HepG2 (cell line): ENCODE results near the gene GTSF1L. TPM values are rescaled to one million over a fixed set of nuclear protein-coding genes. Genes with fewer than 3 reads are reported as not detected.

Experiments
- ARID2 ChIP-seq: sonication (generic); formaldehyde crosslinking; IDR thresholded peaks from 2 replicates; pipeline ENCODE4 v1.8.1; 2022; ENCODE audit warnings: mild to moderate bottlenecking, missing genetic modification reagents, borderline replicate concordance
- ARNT ChIP-seq: fragments of 450-650 bp; IDR thresholded peaks from 2 replicates; pipeline ENCODE4 v1.6.1; 2017
- FOXA1 ChIP-seq, 2 experiments: fragments of 450-650 bp in 1 of 2; sonication (generic) in 1 of 2; formaldehyde crosslinking in 1 of 2; IDR thresholded peaks; 2 replicates each; pipeline versions ENCODE4 v1.4.0 to v1.6.1; 2016 to 2020; ENCODE audit warnings: missing genetic modification reagents in 1 of 2
- FOXA3 ChIP-seq: IDR thresholded peaks from 2 replicates; pipeline ENCODE4 v1.6.1; 2016; ENCODE audit warnings: missing genetic modification reagents, missing compliant biosample characterization
- HNRNPLL ChIP-seq: fragments of 200-400 bp; formaldehyde crosslinking; IDR thresholded peaks from 2 replicates; pipeline ENCODE4 v1.6.1; 2017; ENCODE audit warnings: mild to moderate bottlenecking, low read depth, low read length; ENCODE audit not compliant: poor library complexity, severe bottlenecking
- NR2F6 ChIP-seq, 2 experiments: IDR thresholded peaks; 2 replicates each; pipeline ENCODE4 v1.6.1; 2016; ENCODE audit warnings: antibody characterized with exemption in 1 of 2, mild to moderate bottlenecking in 1 of 2
- RAD51 ChIP-seq: fragments of 450-650 bp; IDR thresholded peaks from 2 replicates; pipeline ENCODE4 v1.6.1; 2016; ENCODE audit warnings: borderline replicate concordance
- SIX1 ChIP-seq: sonication (generic); formaldehyde crosslinking; IDR thresholded peaks from 2 replicates; pipeline ENCODE4 v1.4.0; 2020; ENCODE audit warnings: missing genetic modification reagents, borderline replicate concordance
- SMAD3 ChIP-seq: sonication (generic); formaldehyde crosslinking; IDR thresholded peaks from 2 replicates; pipeline ENCODE4 v1.4.0; 2020; ENCODE audit warnings: missing genetic modification reagents
- ZNF430 ChIP-seq: sonication (generic); formaldehyde crosslinking; IDR thresholded peaks from 2 replicates; pipeline ENCODE4 v1.9.0; 2021; ENCODE audit warnings: mild to moderate bottlenecking, missing genetic modification reagents
- ZNF484 ChIP-seq: sonication (generic); formaldehyde crosslinking; IDR thresholded peaks from 2 replicates; pipeline ENCODE4 v1.5.1; 2020; ENCODE audit warnings: mild to moderate bottlenecking, low read depth, missing genetic modification reagents, borderline replicate concordance
- ZNF616 ChIP-seq: sonication (generic); formaldehyde crosslinking; IDR thresholded peaks from 2 replicates; pipeline ENCODE4 v1.5.0; 2020; ENCODE audit warnings: low read depth, mild to moderate bottlenecking, missing genetic modification reagents
- ZNF629 ChIP-seq: sonication (generic); formaldehyde crosslinking; conservative IDR thresholded peaks from 2 replicates; pipeline ENCODE4 v1.5.0; 2020; ENCODE audit warnings: missing genetic modification reagents
- ZNF7 ChIP-seq: IDR thresholded peaks from 2 replicates; pipeline ENCODE4 v1.6.1; 2016; ENCODE audit warnings: missing biosample characterization, missing genetic modification reagents
- ZNF761 ChIP-seq: sonication (generic); formaldehyde crosslinking; conservative IDR thresholded peaks from 2 replicates; pipeline ENCODE4 v1.4.0; 2020; ENCODE audit warnings: mild to moderate bottlenecking, missing genetic modification reagents
- ZSCAN22 ChIP-seq: sonication (generic); formaldehyde crosslinking; IDR thresholded peaks from 2 replicates; pipeline ENCODE4 v1.4.0; 2020; ENCODE audit warnings: mild to moderate bottlenecking, missing genetic modification reagents
- polyA plus RNA-seq, 8 experiments: library from polyadenylated mRNA; depleted of rRNA in 3 of 8; stranded (reverse) in 7 of 8; unstranded in 1 of 8; fragments of >200 nt; fragmentation: Illumina TruSeq in 4 of 8; extraction: Trizol in 4 of 8; gene quantifications; 2 replicates each; pipeline versions ENCODE4 v1.2.1 to v1.2.3, GENCODE V29; 2011 to 2016; ENCODE audit warnings: low read depth in 4 of 8, missing spikeins in 1 of 8, mixed read lengths in 1 of 8; ENCODE audit not compliant: insufficient read depth in 1 of 8
- total RNA-seq, 5 experiments: library from RNA; depleted of rRNA; stranded (reverse); fragments of >200 nt; fragmentation: Illumina TruSeq; extraction: Trizol; gene quantifications; 2 replicates each; pipeline ENCODE4 v1.2.3, GENCODE V29; 2016; ENCODE audit warnings: low read depth in 1 of 5
- TF ChIP-seq, protein P1 (sequence below): IDR thresholded peaks from 2 replicates; pipeline ENCODE4 v1.6.1; 2016; ENCODE audit warnings: mild to moderate bottlenecking
- TF ChIP-seq, protein P2 (sequence below): sonication (generic); formaldehyde crosslinking; IDR thresholded peaks from 2 replicates; pipeline ENCODE4 v1.8.1; 2023; ENCODE audit warnings: mild to moderate bottlenecking, missing genetic modification reagents
- TF ChIP-seq, protein P3 (sequence below): sonication (generic); formaldehyde crosslinking; IDR thresholded peaks from 2 replicates; pipeline ENCODE4 v1.4.0; 2020; ENCODE audit warnings: missing genetic modification reagents
- TF ChIP-seq, protein P4 (sequence below): sonication (generic); formaldehyde crosslinking; IDR thresholded peaks from 2 replicates; pipeline ENCODE4 v1.4.0; 2020; ENCODE audit warnings: missing genetic modification reagents
- TF ChIP-seq, protein P5 (sequence below): sonication (generic); formaldehyde crosslinking; IDR thresholded peaks from 2 replicates; pipeline ENCODE4 v1.4.0; 2020; ENCODE audit warnings: missing genetic modification reagents

Gene GTSF1L
- total and polyA plus RNA-seq, 2 of the 13 experiments (the other 11 are each of a cell fraction or from before 2014, with no cell fraction given): not detected

DNA sequence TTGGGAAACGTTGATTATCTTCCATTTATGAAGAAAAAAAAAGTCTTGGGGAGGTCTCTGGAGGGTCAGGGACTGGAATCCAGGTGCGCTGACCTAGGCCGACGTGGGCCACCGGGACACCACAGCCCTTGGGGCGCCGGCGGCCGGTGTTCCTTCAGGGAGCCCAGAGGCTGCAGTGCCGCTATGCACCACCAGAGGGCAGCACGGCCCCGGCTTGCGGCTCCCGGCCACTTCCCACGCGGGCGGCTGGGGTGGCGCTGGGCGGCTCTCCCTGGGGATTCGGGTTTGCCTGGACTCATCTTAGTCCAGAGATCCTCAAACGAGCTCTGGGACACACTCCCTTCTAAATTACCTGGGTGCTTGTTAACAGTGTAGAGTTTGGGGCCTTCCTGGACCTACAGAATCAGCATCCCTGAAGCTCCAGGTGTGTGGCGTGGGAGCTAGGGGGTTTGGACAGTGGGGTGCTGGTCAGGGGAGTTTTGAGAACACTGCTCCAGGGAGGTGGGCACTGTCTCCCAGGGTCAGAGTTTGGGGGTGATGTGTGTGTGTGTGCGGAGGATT, 23.0 kb upstream of the GTSF1L start (continued):
- TF ChIP-seq, protein P1, sequence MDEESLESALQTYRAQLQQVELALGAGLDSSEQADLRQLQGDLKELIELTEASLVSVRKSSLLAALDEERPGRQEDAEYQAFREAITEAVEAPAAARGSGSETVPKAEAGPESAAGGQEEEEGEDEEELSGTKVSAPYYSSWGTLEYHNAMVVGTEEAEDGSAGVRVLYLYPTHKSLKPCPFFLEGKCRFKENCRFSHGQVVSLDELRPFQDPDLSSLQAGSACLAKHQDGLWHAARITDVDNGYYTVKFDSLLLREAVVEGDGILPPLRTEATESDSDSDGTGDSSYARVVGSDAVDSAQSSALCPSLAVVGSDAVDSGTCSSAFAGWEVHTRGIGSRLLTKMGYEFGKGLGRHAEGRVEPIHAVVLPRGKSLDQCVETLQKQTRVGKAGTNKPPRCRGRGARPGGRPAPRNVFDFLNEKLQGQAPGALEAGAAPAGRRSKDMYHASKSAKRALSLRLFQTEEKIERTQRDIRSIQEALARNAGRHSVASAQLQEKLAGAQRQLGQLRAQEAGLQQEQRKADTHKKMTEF: no peak
- TF ChIP-seq RAD51 (no peak), HNRNPLL (peak; percentile 61), ZSCAN22 (CRISPR knock-in tag) (no peak), ARID2 (CRISPR knock-in tag) (no peak), ZNF484 (CRISPR knock-in tag) (no peak), FOXA3 (CRISPR knock-in tag) (no peak), ZNF7 (CRISPR knock-in tag) (no peak), SIX1 (CRISPR knock-in tag) (no peak), NR2F6 (IDR thresholded peaks at IDR 0.05) (no peak), NR2F6 (CRISPR knock-in tag; IDR thresholded peaks at IDR 0.05) (no peak), ARNT (no peak), ZNF761 (CRISPR knock-in tag) (no peak), ZNF430 (no peak), ZNF616 (CRISPR knock-in tag) (no peak), FOXA1 (IDR thresholded peaks at IDR 0.05) (no peak), FOXA1 (CRISPR knock-in tag; IDR thresholded peaks at IDR 0.05) (no peak), SMAD3 (no peak), ZNF629 (CRISPR knock-in tag) (no peak)
- TF ChIP-seq, protein P2, sequence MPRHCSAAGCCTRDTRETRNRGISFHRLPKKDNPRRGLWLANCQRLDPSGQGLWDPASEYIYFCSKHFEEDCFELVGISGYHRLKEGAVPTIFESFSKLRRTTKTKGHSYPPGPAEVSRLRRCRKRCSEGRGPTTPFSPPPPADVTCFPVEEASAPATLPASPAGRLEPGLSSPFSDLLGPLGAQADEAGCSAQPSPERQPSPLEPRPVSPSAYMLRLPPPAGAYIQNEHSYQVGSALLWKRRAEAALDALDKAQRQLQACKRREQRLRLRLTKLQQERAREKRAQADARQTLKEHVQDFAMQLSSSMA (CRISPR knock-in tag): no peak
- TF ChIP-seq, protein P3, sequence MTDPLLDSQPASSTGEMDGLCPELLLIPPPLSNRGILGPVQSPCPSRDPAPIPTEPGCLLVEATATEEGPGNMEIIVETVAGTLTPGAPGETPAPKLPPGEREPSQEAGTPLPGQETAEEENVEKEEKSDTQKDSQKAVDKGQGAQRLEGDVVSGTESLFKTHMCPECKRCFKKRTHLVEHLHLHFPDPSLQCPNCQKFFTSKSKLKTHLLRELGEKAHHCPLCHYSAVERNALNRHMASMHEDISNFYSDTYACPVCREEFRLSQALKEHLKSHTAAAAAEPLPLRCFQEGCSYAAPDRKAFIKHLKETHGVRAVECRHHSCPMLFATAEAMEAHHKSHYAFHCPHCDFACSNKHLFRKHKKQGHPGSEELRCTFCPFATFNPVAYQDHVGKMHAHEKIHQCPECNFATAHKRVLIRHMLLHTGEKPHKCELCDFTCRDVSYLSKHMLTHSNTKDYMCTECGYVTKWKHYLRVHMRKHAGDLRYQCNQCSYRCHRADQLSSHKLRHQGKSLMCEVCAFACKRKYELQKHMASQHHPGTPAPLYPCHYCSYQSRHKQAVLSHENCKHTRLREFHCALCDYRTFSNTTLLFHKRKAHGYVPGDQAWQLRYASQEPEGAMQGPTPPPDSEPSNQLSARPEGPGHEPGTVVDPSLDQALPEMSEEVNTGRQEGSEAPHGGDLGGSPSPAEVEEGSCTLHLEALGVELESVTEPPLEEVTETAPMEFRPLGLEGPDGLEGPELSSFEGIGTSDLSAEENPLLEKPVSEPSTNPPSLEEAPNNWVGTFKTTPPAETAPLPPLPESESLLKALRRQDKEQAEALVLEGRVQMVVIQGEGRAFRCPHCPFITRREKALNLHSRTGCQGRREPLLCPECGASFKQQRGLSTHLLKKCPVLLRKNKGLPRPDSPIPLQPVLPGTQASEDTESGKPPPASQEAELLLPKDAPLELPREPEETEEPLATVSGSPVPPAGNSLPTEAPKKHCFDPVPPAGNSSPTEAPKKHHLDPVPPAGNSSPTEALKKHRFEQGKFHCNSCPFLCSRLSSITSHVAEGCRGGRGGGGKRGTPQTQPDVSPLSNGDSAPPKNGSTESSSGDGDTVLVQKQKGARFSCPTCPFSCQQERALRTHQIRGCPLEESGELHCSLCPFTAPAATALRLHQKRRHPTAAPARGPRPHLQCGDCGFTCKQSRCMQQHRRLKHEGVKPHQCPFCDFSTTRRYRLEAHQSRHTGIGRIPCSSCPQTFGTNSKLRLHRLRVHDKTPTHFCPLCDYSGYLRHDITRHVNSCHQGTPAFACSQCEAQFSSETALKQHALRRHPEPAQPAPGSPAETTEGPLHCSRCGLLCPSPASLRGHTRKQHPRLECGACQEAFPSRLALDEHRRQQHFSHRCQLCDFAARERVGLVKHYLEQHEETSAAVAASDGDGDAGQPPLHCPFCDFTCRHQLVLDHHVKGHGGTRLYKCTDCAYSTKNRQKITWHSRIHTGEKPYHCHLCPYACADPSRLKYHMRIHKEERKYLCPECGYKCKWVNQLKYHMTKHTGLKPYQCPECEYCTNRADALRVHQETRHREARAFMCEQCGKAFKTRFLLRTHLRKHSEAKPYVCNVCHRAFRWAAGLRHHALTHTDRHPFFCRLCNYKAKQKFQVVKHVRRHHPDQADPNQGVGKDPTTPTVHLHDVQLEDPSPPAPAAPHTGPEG (CRISPR knock-in tag): peak; percentile 88
- TF ChIP-seq, protein P4, sequence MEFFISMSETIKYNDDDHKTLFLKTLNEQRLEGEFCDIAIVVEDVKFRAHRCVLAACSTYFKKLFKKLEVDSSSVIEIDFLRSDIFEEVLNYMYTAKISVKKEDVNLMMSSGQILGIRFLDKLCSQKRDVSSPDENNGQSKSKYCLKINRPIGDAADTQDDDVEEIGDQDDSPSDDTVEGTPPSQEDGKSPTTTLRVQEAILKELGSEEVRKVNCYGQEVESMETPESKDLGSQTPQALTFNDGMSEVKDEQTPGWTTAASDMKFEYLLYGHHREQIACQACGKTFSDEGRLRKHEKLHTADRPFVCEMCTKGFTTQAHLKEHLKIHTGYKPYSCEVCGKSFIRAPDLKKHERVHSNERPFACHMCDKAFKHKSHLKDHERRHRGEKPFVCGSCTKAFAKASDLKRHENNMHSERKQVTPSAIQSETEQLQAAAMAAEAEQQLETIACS (CRISPR knock-in tag): no peak
- TF ChIP-seq, protein P5, sequence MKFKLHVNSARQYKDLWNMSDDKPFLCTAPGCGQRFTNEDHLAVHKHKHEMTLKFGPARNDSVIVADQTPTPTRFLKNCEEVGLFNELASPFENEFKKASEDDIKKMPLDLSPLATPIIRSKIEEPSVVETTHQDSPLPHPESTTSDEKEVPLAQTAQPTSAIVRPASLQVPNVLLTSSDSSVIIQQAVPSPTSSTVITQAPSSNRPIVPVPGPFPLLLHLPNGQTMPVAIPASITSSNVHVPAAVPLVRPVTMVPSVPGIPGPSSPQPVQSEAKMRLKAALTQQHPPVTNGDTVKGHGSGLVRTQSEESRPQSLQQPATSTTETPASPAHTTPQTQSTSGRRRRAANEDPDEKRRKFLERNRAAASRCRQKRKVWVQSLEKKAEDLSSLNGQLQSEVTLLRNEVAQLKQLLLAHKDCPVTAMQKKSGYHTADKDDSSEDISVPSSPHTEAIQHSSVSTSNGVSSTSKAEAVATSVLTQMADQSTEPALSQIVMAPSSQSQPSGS (CRISPR knock-in tag): no peak
